Effector memory CD8-positive, alpha-beta T cell (primary cell): ENCODE measurements around the gene SRGAP3.
"Not testable (repeated sequence)": the region's sequence is repeated elsewhere in the genome, so short reads cannot be mapped to it uniquely, and the experiment has no call there.

Experiments used
- ATAC-seq: fragments of 150-1000 bp; cut with Tn5 transposase; replicated peaks from 2 replicates; pipeline ENCODE4 v1.10.0; 2021; ENCODE audit warnings: mild to moderate bottlenecking, moderate library complexity
- DNase-seq, 3 experiments: peaks; one replicate each; pipeline ENCODE4 v3.0.0; 2021
- H3K27ac Mint-ChIP-seq, 2 donors: one replicate each; pipeline ENCODE4 v1.8.0; 2022; ENCODE audit warnings: mild to moderate bottlenecking in 2 of 2, mixed read lengths in 2 of 2, moderate library complexity in 2 of 2
- H3K27me3 Mint-ChIP-seq, 2 donors: one replicate each; pipeline ENCODE4 v1.8.0; 2022; ENCODE audit warnings: mixed read lengths in 2 of 2
- H3K36me3 Mint-ChIP-seq: one replicate; pipeline ENCODE4 v1.8.0; 2022; ENCODE audit warnings: mild to moderate bottlenecking, moderate library complexity, mixed read lengths; ENCODE audit not compliant: insufficient read depth
- H3K4me1 Mint-ChIP-seq, 2 donors: one replicate each; pipeline ENCODE4 v1.8.0; 2022; ENCODE audit warnings: low read depth in 2 of 2, mixed read lengths in 2 of 2
- H3K4me3 Mint-ChIP-seq, 2 donors: one replicate each; pipeline ENCODE4 v1.8.0; 2022; ENCODE audit warnings: mild to moderate bottlenecking in 2 of 2, mixed read lengths in 2 of 2, moderate library complexity in 2 of 2
- H3K9me3 Mint-ChIP-seq, 2 donors: one replicate each; pipeline ENCODE4 v1.8.0; 2022; ENCODE audit warnings: mixed read lengths in 2 of 2
- total RNA-seq, 9 experiments: gene quantifications; one replicate each; lab custom pipeline; 2026; lab: John Stamatoyannopoulos, UW

Gene SRGAP3
- total RNA-seq: 0.33 to 2.7 (median 0.87) reads per million in 9 experiments

GRCh38 chr3:9249273-9250192 is at the start of gene SRGAP3:
Gene SRGAP3 (minus strand): TSS chr3:9249646. CDS start chr3:9248951, 695 bp downstream.
- ATAC-seq (peak; percentile 98), DNase-seq (peak; percentile 67 to 76 (median 67))
- H3K36me3 Mint-ChIP-seq: peaks cover 4% of the 10 kb centered on the region
- H3K4me3 Mint-ChIP-seq: peak within 1 kb of the TSS; percentile 86 to 92
- peaks cover 28 to 38% of the 10 kb centered on the region in 2 donors for H3K27me3 Mint-ChIP-seq
- H3K27ac Mint-ChIP-seq: peak within 1 kb of the TSS; percentile 75 to 81
- no peaks in the 10 kb centered on the region for H3K9me3 Mint-ChIP-seq
- peaks cover 15 to 16% of the 10 kb centered on the region in 2 donors for H3K4me1 Mint-ChIP-seq

- Mint-ChIP-seq H3K27me3 (peaks cover 8 to 23% of the 10 kb centered on the region in 2 donors), H3K36me3 (no peaks in the 10 kb centered on the region), H3K4me1 (peaks cover 0 to 4% of the 10 kb centered on the region in 2 donors), H3K4me3 (no peak overlapping the region), H3K27ac (no peak overlapping the region), H3K9me3 (peaks cover 5 to 6% of the 10 kb centered on the region in 2 donors)
- ATAC-seq (no peak), DNase-seq (no peak)
Measured at GRCh38 chr3:9298236-9298635, 48.8 kb upstream of the SRGAP3 start.

- H3K36me3 Mint-ChIP-seq: no peaks in the 10 kb centered on the region
- ATAC-seq (no peak), DNase-seq (no peak)
- H3K27ac Mint-ChIP-seq: no peak overlapping the region
- peaks cover 5 to 6% of the 10 kb centered on the region in 2 donors for H3K9me3 Mint-ChIP-seq
- no peaks in the 10 kb centered on the region for H3K4me1 Mint-ChIP-seq
- H3K4me3 Mint-ChIP-seq: no peak overlapping the region
- peaks cover 24 to 30% of the 10 kb centered on the region in 2 donors for H3K27me3 Mint-ChIP-seq
Measured at GRCh38 chr3:9296241-9296640, 46.8 kb upstream of the SRGAP3 start.

- H3K27me3 Mint-ChIP-seq: peaks cover 30 to 32% of the 10 kb centered on the region in 2 donors
- no peak for ATAC-seq
- no peaks in the 10 kb centered on the region for H3K36me3 Mint-ChIP-seq
- H3K9me3 Mint-ChIP-seq: peaks cover 1 to 3% of the 10 kb centered on the region in 2 donors
- no peak overlapping the region for H3K27ac Mint-ChIP-seq
- no peak overlapping the region for H3K4me3 Mint-ChIP-seq
- DNase-seq: no peak
- no peaks in the 10 kb centered on the region for H3K4me1 Mint-ChIP-seq
Measured at GRCh38 chr3:9295007-9295406, 45.6 kb upstream of the SRGAP3 start.

- peaks cover 35 to 36% of the 10 kb centered on the region in 2 donors for H3K27me3 Mint-ChIP-seq
- not testable (repeated sequence) for H3K4me1 Mint-ChIP-seq, ATAC-seq, DNase-seq, H3K9me3 Mint-ChIP-seq, H3K36me3 Mint-ChIP-seq, H3K4me3 Mint-ChIP-seq, H3K27ac Mint-ChIP-seq
Measured at GRCh38 chr3:9293953-9294352, 44.5 kb upstream of the SRGAP3 start.

GRCh38 chr3:9293076-9293475 is 43.6 kb upstream of the SRGAP3 start:
- Mint-ChIP-seq H3K27ac (no peak overlapping the region), H3K27me3 (peaks cover 35 to 40% of the 10 kb centered on the region in 2 donors), H3K36me3 (no peaks in the 10 kb centered on the region), H3K4me3 (no peak overlapping the region), H3K4me1 (no peaks in the 10 kb centered on the region), H3K9me3 (no peaks in the 10 kb centered on the region)
- DNase-seq (no peak), ATAC-seq (no peak)

- Mint-ChIP-seq H3K4me3 (no peak overlapping the region), H3K27ac (no peak overlapping the region), H3K4me1 (no peaks in the 10 kb centered on the region), H3K27me3 (peaks cover 35 to 40% of the 10 kb centered on the region in 2 donors), H3K9me3 (no peaks in the 10 kb centered on the region), H3K36me3 (no peaks in the 10 kb centered on the region)
- DNase-seq (no peak), ATAC-seq (no peak)
Measured at GRCh38 chr3:9292516-9292915, 43.1 kb upstream of the SRGAP3 start.

GRCh38 chr3:9291821-9292410 is 42.5 kb upstream of the SRGAP3 start:
- peaks cover 35 to 40% of the 10 kb centered on the region in 2 donors for H3K27me3 Mint-ChIP-seq
- DNase-seq: no peak
- H3K9me3 Mint-ChIP-seq: no peaks in the 10 kb centered on the region
- H3K4me1 Mint-ChIP-seq: no peaks in the 10 kb centered on the region
- H3K4me3 Mint-ChIP-seq: no peak overlapping the region
- H3K36me3 Mint-ChIP-seq: no peaks in the 10 kb centered on the region
- H3K27ac Mint-ChIP-seq: no peak overlapping the region
- ATAC-seq: no peak

GRCh38 chr3:9290566-9290965 is 41.1 kb upstream of the SRGAP3 start:
- Mint-ChIP-seq H3K4me1 (no peaks in the 10 kb centered on the region), H3K27ac (no peak overlapping the region), H3K9me3 (no peaks in the 10 kb centered on the region), H3K27me3 (peaks cover 35 to 40% of the 10 kb centered on the region in 2 donors), H3K4me3 (no peak overlapping the region), H3K36me3 (no peaks in the 10 kb centered on the region)
- DNase-seq (no peak), ATAC-seq (no peak)

GRCh38 chr3:9281533-9281932 is 32.1 kb upstream of the SRGAP3 start:
- ATAC-seq, H3K4me1 Mint-ChIP-seq, H3K27ac Mint-ChIP-seq, DNase-seq, H3K9me3 Mint-ChIP-seq, H3K4me3 Mint-ChIP-seq, H3K36me3 Mint-ChIP-seq: not testable (repeated sequence)
- peaks cover 4 to 13% of the 10 kb centered on the region in 2 donors for H3K27me3 Mint-ChIP-seq

- Mint-ChIP-seq H3K9me3 (no peaks in the 10 kb centered on the region), H3K27ac (no peak overlapping the region), H3K4me1 (no peaks in the 10 kb centered on the region), H3K36me3 (no peaks in the 10 kb centered on the region), H3K4me3 (no peak overlapping the region), H3K27me3 (peaks cover 11 to 13% of the 10 kb centered on the region in 2 donors)
- ATAC-seq: no peak
- DNase-seq: no peak
Measured at GRCh38 chr3:9280451-9281219, 31.2 kb upstream of the SRGAP3 start.

GRCh38 chr3:9279966-9280365 is 30.5 kb upstream of the SRGAP3 start:
- Mint-ChIP-seq H3K27ac (no peak overlapping the region), H3K9me3 (no peaks in the 10 kb centered on the region), H3K27me3 (peaks cover 15 to 20% of the 10 kb centered on the region in 2 donors), H3K36me3 (no peaks in the 10 kb centered on the region), H3K4me1 (no peaks in the 10 kb centered on the region), H3K4me3 (no peak overlapping the region)
- DNase-seq (no peak), ATAC-seq (no peak)

- Mint-ChIP-seq H3K27me3 (peaks cover 24 to 34% of the 10 kb centered on the region in 2 donors), H3K36me3 (no peaks in the 10 kb centered on the region), H3K4me3 (no peak overlapping the region), H3K9me3 (no peaks in the 10 kb centered on the region), H3K27ac (no peak overlapping the region), H3K4me1 (no peaks in the 10 kb centered on the region)
- ATAC-seq: no peak
- no peak for DNase-seq
Measured at GRCh38 chr3:9278498-9278897, 29.1 kb upstream of the SRGAP3 start.
